NCI-H524 treated with DMSO at 0.1 percent for 48 hours (cell line): Measurements from ENCODE around the gene FAM120C.

Experiments used
- DNase-seq: peaks from one replicate; lab custom pipeline; 2025; lab: John Stamatoyannopoulos, UW

FAM120C gene

DNA sequence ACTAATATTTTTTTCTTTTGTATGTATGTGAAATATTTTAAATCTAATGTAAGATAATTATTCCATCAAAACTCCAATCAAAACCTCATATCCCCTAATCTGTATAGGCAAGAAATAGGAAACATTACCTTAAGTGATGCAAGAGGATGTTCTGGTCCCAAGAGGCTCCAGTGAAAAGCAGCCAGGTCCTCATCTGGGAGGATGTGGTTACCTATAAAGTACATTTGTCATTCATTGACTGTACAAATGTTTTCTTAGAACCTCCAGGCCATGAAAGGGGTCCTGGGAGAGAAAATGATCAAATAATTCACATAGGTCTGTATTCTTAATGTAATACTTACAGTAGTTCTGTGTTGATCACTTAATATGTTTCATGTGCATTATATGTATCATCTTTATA lies 25.5 kb downstream of the FAM120C start:
- DNase-seq, result no peak

DNA sequence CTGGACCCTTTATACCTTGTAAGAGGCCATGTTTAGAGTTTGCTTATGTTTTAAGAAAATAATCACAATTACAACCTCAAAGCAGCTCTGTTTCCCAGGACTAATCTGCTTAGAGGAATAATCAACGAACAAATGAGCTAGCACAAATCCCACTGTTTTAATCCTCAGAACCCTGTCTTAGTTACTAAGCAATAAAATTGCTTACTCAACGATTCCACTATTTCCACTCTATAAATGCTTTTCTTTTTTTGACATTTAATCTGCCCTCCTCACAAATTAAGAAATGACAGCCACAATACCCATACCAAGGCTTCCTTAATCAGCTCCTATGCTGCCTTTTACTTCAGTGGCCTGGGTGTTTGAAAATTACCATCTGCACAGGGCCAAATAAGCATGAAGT lies 48.8 kb downstream of the FAM120C start:
- no peak for DNase-seq

DNA sequence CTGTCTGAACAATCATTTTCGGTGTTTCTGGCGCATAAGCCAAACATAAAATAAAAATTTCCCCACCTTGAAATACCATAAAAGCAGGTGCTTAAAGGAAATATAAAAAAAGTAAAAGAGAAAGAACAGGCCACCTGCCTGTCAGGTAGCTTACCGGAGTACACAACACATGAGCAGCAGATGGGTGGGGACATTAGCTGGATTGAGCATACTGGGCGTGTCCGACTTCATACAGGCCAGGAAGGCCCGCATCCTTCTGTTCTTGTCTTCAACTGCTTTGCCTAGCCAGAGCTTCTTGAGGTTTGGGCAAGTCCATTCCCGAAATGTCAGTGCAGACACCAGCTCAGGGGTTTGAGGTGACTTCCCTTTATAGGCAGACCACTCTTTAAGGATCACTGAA lies 66.7 kb downstream of the FAM120C start:
- DNase-seq, result no peak

GRCh38 chrX:54093571-54093970 lies 89.5 kb downstream of the FAM120C start:
- no peak for DNase-seq

GRCh38 chrX:54093159-54093558 lies 89.9 kb downstream of the FAM120C start:
- DNase-seq, result no peak

DNA sequence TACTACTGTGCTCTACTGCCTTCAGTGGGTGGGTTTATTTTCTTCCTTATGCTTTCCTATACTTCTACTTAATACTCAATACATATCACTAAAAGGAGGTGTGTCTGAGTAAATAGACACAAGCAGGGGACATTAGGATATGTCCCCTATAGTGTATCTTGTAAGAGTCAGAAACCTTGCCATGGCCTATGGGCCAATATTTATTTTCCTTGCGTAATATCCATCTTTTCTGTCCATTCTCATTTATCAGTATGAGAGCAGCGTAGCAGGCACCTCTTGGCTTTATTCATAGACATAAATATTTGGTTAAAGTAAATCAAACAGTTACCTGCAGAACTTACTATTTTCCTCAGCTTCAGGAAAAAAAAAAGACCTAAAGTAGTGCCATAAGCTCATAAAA lies 92.2 kb downstream of the FAM120C start:
- no peak for DNase-seq

GRCh38 chrX:54089191-54089590 lies 93.9 kb downstream of the FAM120C start:
- no peak for DNase-seq

DNA sequence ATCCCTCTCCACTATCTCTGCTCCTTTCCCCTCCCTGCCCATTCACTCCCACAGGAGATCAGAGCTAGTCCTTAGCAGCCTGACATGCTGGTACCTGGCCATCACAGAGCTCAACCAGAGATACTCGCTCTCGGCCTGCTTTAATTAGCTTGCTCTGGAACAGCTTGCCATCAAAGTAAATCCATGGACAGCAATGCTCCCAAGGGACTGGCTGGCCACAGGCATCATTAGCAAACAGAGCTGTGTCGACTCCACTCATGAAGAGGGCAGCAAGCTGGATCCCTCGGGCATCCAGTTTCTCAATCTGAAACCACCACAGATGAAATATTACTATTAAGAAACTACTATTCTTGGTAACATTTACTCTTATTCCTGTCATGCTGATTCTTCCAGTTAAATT lies 95.4 kb downstream of the FAM120C start:
- DNase-seq, result peak; percentile 53

GRCh38 chrX:54085666-54086065 lies 97.4 kb downstream of the FAM120C start:
- DNase-seq, result no peak

- DNase-seq, result no peak
Observed at GRCh38 chrX:54076903-54077302, 106.2 kb downstream of the FAM120C start.

DNA sequence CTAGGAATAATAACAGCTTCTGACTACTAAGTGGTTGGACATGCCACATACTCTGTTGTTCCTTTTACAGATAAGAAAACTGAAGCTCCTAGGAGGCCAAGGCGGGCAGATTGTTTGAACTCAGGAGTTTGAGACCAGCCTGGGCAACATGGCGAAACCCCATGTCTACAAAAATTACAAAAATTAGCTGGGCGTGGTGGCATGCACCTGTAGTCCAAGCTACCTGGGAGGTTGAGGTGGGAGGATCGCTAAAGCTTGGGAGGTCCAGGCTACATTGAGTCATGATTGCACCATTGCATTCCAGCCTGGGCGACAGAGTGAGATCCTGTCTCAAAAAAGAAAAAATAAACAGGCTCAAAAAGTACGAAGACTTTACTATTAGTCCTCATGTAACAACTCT lies 108.2 kb downstream of the FAM120C start:
- DNase-seq, result no peak

- DNase-seq, result no peak
Observed at GRCh38 chrX:54067766-54068165, 115.3 kb downstream of the FAM120C start.

GRCh38 chrX:54066841-54067240 lies 116.2 kb downstream of the FAM120C start:
- no peak for DNase-seq

DNA sequence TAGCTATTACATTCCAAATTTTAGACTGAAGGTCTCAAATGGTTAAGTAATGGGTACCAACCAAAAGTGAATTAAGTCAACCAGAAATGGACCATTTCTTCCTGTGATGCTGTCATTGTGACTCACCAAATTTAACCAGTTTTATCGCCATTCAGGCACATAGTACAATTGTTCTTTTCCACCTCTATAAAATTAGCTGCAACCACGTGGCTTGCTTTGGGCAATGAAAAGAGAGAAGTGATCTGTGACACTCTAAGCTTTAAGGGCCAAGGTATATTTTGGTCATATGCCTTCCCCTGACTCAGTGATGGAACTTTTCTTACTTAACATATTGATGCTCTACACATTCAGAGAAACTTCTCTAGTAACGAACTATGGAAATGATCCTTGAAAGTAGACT lies 118.5 kb downstream of the FAM120C start:
- DNase-seq, result no peak

- DNase-seq, result no peak
Observed at GRCh38 chrX:54063361-54063760, 119.7 kb downstream of the FAM120C start.

GRCh38 chrX:54049801-54050200 lies 133.3 kb downstream of the FAM120C start:
- DNase-seq, result no peak

DNA sequence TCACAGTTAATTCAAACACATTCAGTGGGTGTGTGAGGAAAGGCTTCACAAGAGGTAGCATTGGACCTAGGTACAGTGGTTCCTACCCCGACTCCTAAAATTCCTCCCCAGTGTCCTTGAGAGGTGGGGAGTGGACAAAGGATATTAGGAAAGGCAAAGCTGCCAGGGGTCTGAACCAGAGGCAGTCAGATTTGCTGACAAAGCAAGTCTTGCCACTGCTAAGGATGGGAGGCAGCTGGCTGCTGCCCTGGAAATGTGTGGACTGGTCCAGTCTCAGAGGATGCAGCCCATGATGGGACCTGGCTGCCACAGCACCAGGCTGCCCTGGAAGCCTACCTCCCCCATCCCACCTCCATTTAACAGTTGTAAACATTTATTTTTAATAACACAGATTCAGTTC lies 134.6 kb downstream of the FAM120C start:
- no peak for DNase-seq

- no peak for DNase-seq
Observed at GRCh38 chrX:54045563-54046228, 137.4 kb downstream of the FAM120C start.

GRCh38 chrX:54044877-54045338 lies 138.1 kb downstream of the FAM120C start:
- no peak for DNase-seq

- peak; percentile 88 for DNase-seq
Observed at GRCh38 chrX:54044126-54044876, 138.8 kb downstream of the FAM120C start, which contains the start of gene PHF8. PHF8 (minus strand) TSS chrX:54044473; CDS start chrX:54042728, 1,745 bp downstream.

- no peak for DNase-seq
Observed at GRCh38 chrX:54043541-54044125, 139.4 kb downstream of the FAM120C start.

GRCh38 chrX:54043056-54043455 lies 140.0 kb downstream of the FAM120C start:
- DNase-seq, result no peak

DNA sequence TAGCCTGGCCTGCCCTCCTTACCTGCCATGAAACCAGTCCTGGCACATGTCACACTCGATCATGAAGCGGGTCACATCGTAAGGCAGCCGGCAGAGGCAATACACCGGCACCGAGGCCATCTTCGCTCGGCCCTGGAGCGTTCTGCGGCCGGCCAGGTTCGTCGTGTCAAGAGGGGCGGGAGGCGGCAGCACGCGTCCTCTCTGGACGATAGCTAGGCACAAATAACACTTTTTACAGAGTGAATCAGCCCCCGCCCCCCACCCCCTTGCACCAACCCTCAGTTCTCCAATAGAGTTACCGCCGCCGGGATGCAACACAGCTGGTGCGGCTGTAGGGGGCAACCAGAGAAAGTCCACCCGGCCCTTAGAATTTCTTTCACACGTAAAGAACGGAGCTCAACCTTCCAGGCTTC lies 140.4 kb downstream of the FAM120C start:
- no peak for DNase-seq
